Measurements from ENCODE around the gene HEATR5A. TPM values are rescaled to one million over a fixed set of nuclear protein-coding genes. Genes with fewer than 3 reads are reported as not detected.

HEATR5A gene
- total and polyA plus RNA-seq, 10 of the 15 experiments (the other 5 are each of a cell fraction or from before 2014, with no cell fraction given) = 5.1 to 37.1 (median 13.8) TPM

GRCh38 chr14:31268216-31268615, 152.1 kb downstream of the HEATR5A start (continued):
- TF ChIP-seq SMAD1 (IDR thresholded peaks at IDR 0.05; ENCODE audit: low read depth, partially characterized antibody) (no peak), BACH1 (IDR thresholded peaks at IDR 0.05; ENCODE audit: borderline replicate concordance) (no peak), YBX1 (IDR thresholded peaks at IDR 0.05) (no peak)
- TF ChIP-seq, protein P1, sequence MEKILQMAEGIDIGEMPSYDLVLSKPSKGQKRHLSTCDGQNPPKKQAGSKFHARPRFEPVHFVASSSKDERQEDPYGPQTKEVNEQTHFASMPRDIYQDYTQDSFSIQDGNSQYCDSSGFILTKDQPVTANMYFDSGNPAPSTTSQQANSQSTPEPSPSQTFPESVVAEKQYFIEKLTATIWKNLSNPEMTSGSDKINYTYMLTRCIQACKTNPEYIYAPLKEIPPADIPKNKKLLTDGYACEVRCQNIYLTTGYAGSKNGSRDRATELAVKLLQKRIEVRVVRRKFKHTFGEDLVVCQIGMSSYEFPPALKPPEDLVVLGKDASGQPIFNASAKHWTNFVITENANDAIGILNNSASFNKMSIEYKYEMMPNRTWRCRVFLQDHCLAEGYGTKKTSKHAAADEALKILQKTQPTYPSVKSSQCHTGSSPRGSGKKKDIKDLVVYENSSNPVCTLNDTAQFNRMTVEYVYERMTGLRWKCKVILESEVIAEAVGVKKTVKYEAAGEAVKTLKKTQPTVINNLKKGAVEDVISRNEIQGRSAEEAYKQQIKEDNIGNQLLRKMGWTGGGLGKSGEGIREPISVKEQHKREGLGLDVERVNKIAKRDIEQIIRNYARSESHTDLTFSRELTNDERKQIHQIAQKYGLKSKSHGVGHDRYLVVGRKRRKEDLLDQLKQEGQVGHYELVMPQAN (conservative IDR thresholded peaks at IDR 0.05) = no peak

GRCh38 chr14:31266437-31267331, 153.7 kb downstream of the HEATR5A start:
- Histone ChIP-seq H3K36me3 (ENCODE audit: control insufficient read depth in 2 of 2, insufficient read depth in 2 of 2, low read length in 1 of 2) (no peaks in the 10 kb centered on the region), H3K27me3 (replicated peaks in 1 of 2; ENCODE audit: control insufficient read depth in 2 of 2, insufficient read depth in 2 of 2, low read length in 1 of 2) (no peaks in the 10 kb centered on the region), H3K27ac (ENCODE audit: control insufficient read depth, insufficient read depth) (no peak overlapping the region), H2AFZ (ENCODE audit: control insufficient read depth, low read depth, low read length) (no peak overlapping the region), H3K4me1 (ENCODE audit: control insufficient read depth, insufficient read depth, low read length) (peaks cover 6% of the 10 kb centered on the region), H3K4me3 (no peak overlapping the region), H3K4me2 (ENCODE audit: control insufficient read depth, insufficient read depth) (no peak overlapping the region), H4K20me1 (ENCODE audit: control insufficient read depth, insufficient read depth) (no peaks in the 10 kb centered on the region), H3K79me2 (ENCODE audit: control insufficient read depth, insufficient read depth, low read length) (no peaks in the 10 kb centered on the region), H3K9ac (ENCODE audit: control insufficient read depth, insufficient read depth, low read length) (no peak overlapping the region), H3K9me3 (replicated peaks; ENCODE audit: control insufficient read depth, insufficient read depth, low read length) (peaks cover 2% of the 10 kb centered on the region; the same call in 1 of the 3 replicates)
- ATAC-seq = no peak
- no peak for DNase-seq (ENCODE audit: low read depth, low spot score)
- ChIA-PET POLR2A (no interaction called here), CTCF (no interaction called here), RAD21 (ENCODE audit: unreplicated experiment) (no interaction called here), SMC1A (ENCODE audit: uncharacterized antibody, unreplicated experiment) (interaction anchor here (1.1 kb wide), 1 partner anchor 15 kb away, joined by 3 read pairs; no protein-coding TSS in a partner anchor)
- in situ Hi-C loops (cut with MboI) = no loop called here
- WGBS (ENCODE audit: insufficient coverage, insufficient replicate concordance, low lambda C conversion rate, missing lambda C conversion rate) = 91% methylated on average over 13 of the region's 13 CpGs
- FAIRE-seq = no peak
- intact Hi-C loops (cut with micrococcal nuclease; ENCODE audit: unreplicated experiment) = no loop called here
- TF ChIP-seq TARDBP (IDR thresholded peaks at IDR 0.05; ENCODE audit: borderline replicate concordance) (no peak), RB1 (IDR thresholded peaks at IDR 0.05; ENCODE audit: borderline replicate concordance) (no peak), STAT1 (conservative IDR thresholded peaks at IDR 0.05) (no peak), FOXK2 (IDR thresholded peaks at IDR 0.05) (no peak), BCL11A (IDR thresholded peaks at IDR 0.05; ENCODE audit: low read depth, low read length) (no peak), NBN (IDR thresholded peaks at IDR 0.05) (no peak), SKIL (IDR thresholded peaks at IDR 0.05; ENCODE audit: low read depth, poor library complexity, severe bottlenecking) (no peak), CREM (IDR thresholded peaks at IDR 0.05; ENCODE audit: low read depth) (no peak), CHD1 (IDR thresholded peaks at IDR 0.05; ENCODE audit: low read depth, low read length) (no peak), RCOR1 (conservative IDR thresholded peaks at IDR 0.05; ENCODE audit: low read depth, low read length) (no peak), SREBF1 (IDR thresholded peaks at IDR 0.05; ENCODE audit: low read length) (no peak)
- BruUV-seq (replicated peaks) = no TSS peak
